ENCODE data around the gene PSMG1.

DNA sequence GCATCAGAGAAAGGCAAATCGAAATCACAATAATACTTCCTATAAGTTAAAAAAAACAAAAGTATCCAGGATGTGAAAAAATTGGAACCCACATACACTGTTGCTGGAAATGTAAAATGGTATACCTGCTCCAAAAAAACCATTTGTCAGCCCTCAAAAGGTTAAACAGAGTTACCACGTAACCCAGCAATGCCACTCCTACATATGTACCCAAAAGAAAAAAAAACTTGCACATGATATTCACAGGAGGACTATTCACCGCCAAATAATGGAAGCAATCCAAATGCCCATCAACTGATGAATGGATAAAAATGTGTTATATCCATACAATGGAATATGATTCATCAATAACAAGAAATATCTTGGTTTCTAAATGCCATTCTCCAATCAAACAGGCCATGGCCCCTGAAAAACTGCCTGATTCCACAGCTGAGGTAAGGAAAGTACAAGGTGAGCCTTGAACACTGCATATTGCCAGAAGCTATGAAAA lies 38.8 kb upstream of the PSMG1 start:
- TF ChIP-seq, protein P1, sequence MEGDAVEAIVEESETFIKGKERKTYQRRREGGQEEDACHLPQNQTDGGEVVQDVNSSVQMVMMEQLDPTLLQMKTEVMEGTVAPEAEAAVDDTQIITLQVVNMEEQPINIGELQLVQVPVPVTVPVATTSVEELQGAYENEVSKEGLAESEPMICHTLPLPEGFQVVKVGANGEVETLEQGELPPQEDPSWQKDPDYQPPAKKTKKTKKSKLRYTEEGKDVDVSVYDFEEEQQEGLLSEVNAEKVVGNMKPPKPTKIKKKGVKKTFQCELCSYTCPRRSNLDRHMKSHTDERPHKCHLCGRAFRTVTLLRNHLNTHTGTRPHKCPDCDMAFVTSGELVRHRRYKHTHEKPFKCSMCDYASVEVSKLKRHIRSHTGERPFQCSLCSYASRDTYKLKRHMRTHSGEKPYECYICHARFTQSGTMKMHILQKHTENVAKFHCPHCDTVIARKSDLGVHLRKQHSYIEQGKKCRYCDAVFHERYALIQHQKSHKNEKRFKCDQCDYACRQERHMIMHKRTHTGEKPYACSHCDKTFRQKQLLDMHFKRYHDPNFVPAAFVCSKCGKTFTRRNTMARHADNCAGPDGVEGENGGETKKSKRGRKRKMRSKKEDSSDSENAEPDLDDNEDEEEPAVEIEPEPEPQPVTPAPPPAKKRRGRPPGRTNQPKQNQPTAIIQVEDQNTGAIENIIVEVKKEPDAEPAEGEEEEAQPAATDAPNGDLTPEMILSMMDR (IDR thresholded peaks at IDR 0.05): no peak
- TF ChIP-seq ZFX (IDR thresholded peaks at IDR 0.05; ENCODE audit: borderline replicate concordance): no peak

All from 22Rv1 (cell line).